Tibial nerve (tissue), 4 donors: Measurements from ENCODE around the gene CNPY1. TPM values are rescaled to one million over a fixed set of nuclear protein-coding genes. Genes with fewer than 3 reads are reported as not detected.

ENCODE experiments used
- DNase-seq, 2 donors: peaks; one replicate each; pipeline ENCODE4 v3.0.0-alpha.2; 2019; ENCODE audit warnings: low spot score in 2 of 2
- H3K27ac ChIP-seq, 4 donors: fragments of 200-600 bp; sonication (generic) in 3 of 4; one replicate each; pipeline ENCODE4 v1.5.1; 2017 to 2019; ENCODE audit warnings: mild to moderate bottlenecking in 1 of 4
- H3K27me3 ChIP-seq, 2 donors: fragments of 200-600 bp; sonication (generic) in 1 of 2; one replicate each; pipeline versions ENCODE4 v1.5.1 to v1.6.0; 2017 to 2019
- H3K36me3 ChIP-seq, 3 donors: fragments of 200-600 bp; sonication (generic); one replicate each; pipeline ENCODE4 v1.5.1; 2018 to 2019
- H3K4me1 ChIP-seq, 4 donors: fragments of 200-600 bp; sonication (generic) in 3 of 4; one replicate each; pipeline ENCODE4 v1.5.1; 2017 to 2019
- H3K4me3 ChIP-seq, 4 donors: fragments of 200-600 bp; sonication (generic) in 3 of 4; one replicate each; pipeline ENCODE4 v1.5.1; 2017 to 2019; ENCODE audit warnings: mild to moderate bottlenecking in 1 of 4, moderate library complexity in 1 of 4
- H3K9me3 ChIP-seq, 4 donors: fragments of 200-600 bp; sonication (generic) in 3 of 4; one replicate each; pipeline ENCODE4 v1.5.1; 2017 to 2019
- CTCF ChIP-seq, 5 experiments: fragments of 200-600 bp in 3 of 5; fragments of 450-650 bp in 2 of 5; sonication (generic) in 3 of 5; IDR thresholded peaks; one replicate each; pipeline ENCODE4 v1.5.1; 2016 to 2019; ENCODE audit warnings: antibody characterized with exemption in 5 of 5, mild to moderate bottlenecking in 3 of 5, moderate library complexity in 2 of 5
- EP300 ChIP-seq, 2 donors: sonication (generic); formaldehyde crosslinking; IDR thresholded peaks; one replicate each; pipeline ENCODE4 v1.6.1; 2017; ENCODE audit warnings: antibody characterized with exemption in 2 of 2, mild to moderate bottlenecking in 1 of 2
- POLR2A ChIP-seq, 2 donors: fragments of 450-650 bp; IDR thresholded peaks; one replicate each; pipeline ENCODE4 v1.6.1; 2017; ENCODE audit warnings: antibody characterized with exemption in 2 of 2, mild to moderate bottlenecking in 2 of 2, moderate library complexity in 2 of 2
- WGBS, 2 donors: methylation state at CpG; one replicate each; pipeline ENCODE4 v1.1.5; 2018; 5-methylcytosine and 5-hydroxymethylcytosine counted together
- total RNA-seq, 4 donors: library from RNA; depleted of rRNA; stranded (reverse); fragments of >200 nt; gene quantifications; one replicate each; pipeline ENCODE4 v1.1.0, GENCODE V29; 2016

Gene CNPY1
- total RNA-seq, 4 donors from 2014 or later, result 0.30 TPM; not detected in 3

- 89 to 94% methylated on average over 11 to 13 of the region's 13 CpGs for WGBS, 2 donors
- H3K27ac ChIP-seq, result no peak overlapping the region
- DNase-seq, result no peak
- H3K9me3 ChIP-seq, result no peaks in the 10 kb centered on the region
- peaks cover 0 to 5% (median 0%) of the 10 kb centered on the region in 4 donors for H3K4me1 ChIP-seq
- H3K36me3 ChIP-seq, result no peaks in the 10 kb centered on the region
- H3K27me3 ChIP-seq, result no peaks in the 10 kb centered on the region
- no peak overlapping the region for H3K4me3 ChIP-seq
- TF ChIP-seq POLR2A (IDR thresholded peaks at IDR 0.05), result no peak
- no peak for TF ChIP-seq CTCF (IDR thresholded peaks at IDR 0.05)
- no peak for TF ChIP-seq EP300 (IDR thresholded peaks at IDR 0.05)
Measured at GRCh38 chr7:155578016-155578415, 31.7 kb upstream of the CNPY1 start.

GRCh38 chr7:155577509-155577905, 31.1 kb upstream of the CNPY1 start:
- no peaks in the 10 kb centered on the region for H3K9me3 ChIP-seq
- peaks cover 0 to 5% (median 0%) of the 10 kb centered on the region in 4 donors for H3K4me1 ChIP-seq
- H3K4me3 ChIP-seq, result no peak overlapping the region
- no peaks in the 10 kb centered on the region for H3K36me3 ChIP-seq
- TF ChIP-seq CTCF (IDR thresholded peaks at IDR 0.05) (no peak), EP300 (IDR thresholded peaks at IDR 0.05) (no peak), POLR2A (IDR thresholded peaks at IDR 0.05) (no peak)
- no peak overlapping the region for H3K27ac ChIP-seq
- DNase-seq, result no peak
- WGBS, 2 donors, result 77 to 84% methylated on average over 7 to 11 of the region's 16 CpGs
- H3K27me3 ChIP-seq, result no peaks in the 10 kb centered on the region

- H3K27me3 ChIP-seq, result no peaks in the 10 kb centered on the region
- TF ChIP-seq POLR2A (IDR thresholded peaks at IDR 0.05) (no peak), EP300 (IDR thresholded peaks at IDR 0.05) (no peak), CTCF (IDR thresholded peaks at IDR 0.05) (no peak)
- DNase-seq, result no peak
- WGBS, 2 donors, result 68 to 72% methylated on average over 15 to 17 of the region's 17 CpGs
- H3K4me1 ChIP-seq, result peaks cover 0 to 5% (median 0%) of the 10 kb centered on the region in 4 donors
- H3K27ac ChIP-seq, result no peak overlapping the region
- no peaks in the 10 kb centered on the region for H3K9me3 ChIP-seq
- peak overlapping the region in 1 of 4 donors; percentile 10 for H3K4me3 ChIP-seq
- no peaks in the 10 kb centered on the region for H3K36me3 ChIP-seq
Measured at GRCh38 chr7:155576900-155577508, 30.6 kb upstream of the CNPY1 start.

- peaks cover 0 to 5% (median 0%) of the 10 kb centered on the region in 4 donors for H3K4me1 ChIP-seq
- TF ChIP-seq EP300 (IDR thresholded peaks at IDR 0.05) (no peak), CTCF (IDR thresholded peaks at IDR 0.05) (no peak), POLR2A (IDR thresholded peaks at IDR 0.05) (no peak)
- peaks cover 0 to 5% of the 10 kb centered on the region in 2 donors for H3K27me3 ChIP-seq
- H3K36me3 ChIP-seq, result no peaks in the 10 kb centered on the region
- H3K9me3 ChIP-seq, result no peaks in the 10 kb centered on the region
- no peak overlapping the region for H3K27ac ChIP-seq
- no peak for DNase-seq
- WGBS, 2 donors, result 59 to 69% methylated on average over 20 of the region's 20 CpGs
- H3K4me3 ChIP-seq, result peak overlapping the region in 1 of 4 donors; percentile 10
Measured at GRCh38 chr7:155576416-155576815, 30.1 kb upstream of the CNPY1 start.

GRCh38 chr7:155574556-155575290, 28.4 kb upstream of the CNPY1 start:
- no peak overlapping the region for H3K27ac ChIP-seq
- H3K9me3 ChIP-seq, result no peaks in the 10 kb centered on the region
- WGBS, 2 donors, result 84 to 89% methylated on average over 9 to 10 of the region's 10 CpGs
- H3K36me3 ChIP-seq, result no peaks in the 10 kb centered on the region
- no peak overlapping the region for H3K4me3 ChIP-seq
- H3K27me3 ChIP-seq, result peaks cover 0 to 5% of the 10 kb centered on the region in 2 donors
- DNase-seq, result no peak
- peaks cover 0 to 5% (median 0%) of the 10 kb centered on the region in 4 donors for H3K4me1 ChIP-seq
- TF ChIP-seq POLR2A (IDR thresholded peaks at IDR 0.05) (no peak), EP300 (IDR thresholded peaks at IDR 0.05) (no peak), CTCF (IDR thresholded peaks at IDR 0.05) (no peak)
